Esophagus muscularis mucosa (tissue), 4 donors: Measurements from ENCODE around the gene POU2F2. TPM values are rescaled to one million over a fixed set of nuclear protein-coding genes. Genes with fewer than 3 reads are reported as not detected.

Source experiments
- DNase-seq: peaks from one replicate; pipeline ENCODE4 v3.0.0-alpha.2; 2017; ENCODE audit errors: extremely low spot score
- H3K27ac ChIP-seq, 4 donors: fragments of 200-600 bp; sonication (generic); replicated peaks in 1 of 4; 1 replicate in 3 of 4; 2 replicates in 1 of 4; pipeline ENCODE4 v1.5.1; 2016 to 2019; ENCODE audit warnings: mild to moderate bottlenecking in 1 of 4
- H3K27me3 ChIP-seq, 4 donors: fragments of 200-600 bp; sonication (generic); one replicate each; pipeline versions ENCODE4 v1.5.1 to v1.6.0; 2016 to 2019
- H3K36me3 ChIP-seq, 4 donors: fragments of 200-600 bp; sonication (generic); one replicate each; pipeline ENCODE4 v1.5.1; 2016 to 2019
- H3K4me1 ChIP-seq, 4 donors: fragments of 200-600 bp; sonication (generic); one replicate each; pipeline ENCODE4 v1.5.1; 2016 to 2019
- H3K4me3 ChIP-seq, 4 donors: fragments of 200-600 bp; sonication (generic); 1 replicate in 2 of 4; 2 replicates in 2 of 4; pipeline ENCODE4 v1.5.1; 2016 to 2019; ENCODE audit warnings: mild to moderate bottlenecking in 4 of 4, moderate library complexity in 1 of 4
- H3K9me3 ChIP-seq, 4 donors: fragments of 200-600 bp; sonication (generic); 1 replicate in 3 of 4; 2 replicates in 1 of 4; pipeline ENCODE4 v1.5.1; 2016 to 2019
- CTCF ChIP-seq, 3 experiments: fragments of 200-600 bp in 2 of 3; fragments of 450-650 bp in 1 of 3; sonication (generic) in 2 of 3; IDR thresholded peaks; one replicate each; pipeline ENCODE4 v1.5.1; 2017 to 2019; ENCODE audit warnings: antibody characterized with exemption in 3 of 3, mild to moderate bottlenecking in 2 of 3, moderate library complexity in 1 of 3
- EP300 ChIP-seq: sonication (generic); formaldehyde crosslinking; IDR thresholded peaks from one replicate; pipeline ENCODE4 v1.6.1; 2017; ENCODE audit warnings: antibody characterized with exemption
- POLR2A ChIP-seq: fragments of 450-650 bp; IDR thresholded peaks from one replicate; pipeline ENCODE4 v1.6.1; 2017; ENCODE audit warnings: antibody characterized with exemption, moderate library complexity, mild to moderate bottlenecking, low read depth
- POLR2AphosphoS5 ChIP-seq, 2 donors: sonication (generic); formaldehyde crosslinking; IDR thresholded peaks; one replicate each; pipeline ENCODE4 v1.6.1; 2017; ENCODE audit warnings: antibody characterized with exemption in 2 of 2
- WGBS: methylation state at CpG from one replicate; pipeline ENCODE4 v1.1.5; 2018; 5-methylcytosine and 5-hydroxymethylcytosine counted together
- intact Hi-C: fragments of 100-400 bp; cut with DNase I; formaldehyde crosslinking; loops from one replicate; pipeline ENCODE4 v1.15.1; 2023
- total RNA-seq, 4 donors: library from RNA; depleted of rRNA; stranded (reverse); fragments of >200 nt; gene quantifications; one replicate each; pipeline versions ENCODE4 v1.1.0 to v1.2.1, GENCODE V29; 2016

Gene POU2F2
- total RNA-seq, 4 donors from 2014 or later, result 0.52 to 2.5 (median 1.5) TPM

GRCh38 chr19:42123765-42124164 is 8.5 kb downstream of the POU2F2 start:
- no peak for DNase-seq
- peaks cover 0 to 26% (median 0%) of the 10 kb centered on the region in 4 donors for H3K27me3 ChIP-seq
- H3K9me3 ChIP-seq, result no peaks in the 10 kb centered on the region
- H3K36me3 ChIP-seq, result no peaks in the 10 kb centered on the region
- peaks cover 0 to 12% (median 9%) of the 10 kb centered on the region in 4 donors for H3K4me1 ChIP-seq
- H3K4me3 ChIP-seq, result no peak overlapping the region
- intact Hi-C loops, result no loop called here
- no peak overlapping the region for H3K27ac ChIP-seq
- 80% methylated on average over 1 of the region's 1 CpG for WGBS
- TF ChIP-seq POLR2AphosphoS5 (IDR thresholded peaks at IDR 0.05), result no peak
- TF ChIP-seq POLR2A, result no peak
- TF ChIP-seq EP300, result no peak
- TF ChIP-seq CTCF (IDR thresholded peaks at IDR 0.05), result no peak

GRCh38 chr19:42122691-42123607 is 9.3 kb downstream of the POU2F2 start:
- Histone ChIP-seq H3K27me3 (peaks cover 0 to 25% (median 0%) of the 10 kb centered on the region in 4 donors), H3K4me1 (peaks cover 0 to 12% (median 9%) of the 10 kb centered on the region in 4 donors), H3K27ac (no peak overlapping the region), H3K36me3 (no peaks in the 10 kb centered on the region), H3K4me3 (no peak overlapping the region), H3K9me3 (no peaks in the 10 kb centered on the region)
- no peak for DNase-seq
- 84% methylated on average over 13 of the region's 17 CpGs for WGBS
- TF ChIP-seq CTCF (IDR thresholded peaks at IDR 0.05), result no peak
- no peak for TF ChIP-seq POLR2A
- TF ChIP-seq EP300, result no peak
- no peak for TF ChIP-seq POLR2AphosphoS5 (IDR thresholded peaks at IDR 0.05)
- intact Hi-C loops, result no loop called here

- H3K27ac ChIP-seq, result no peak overlapping the region
- H3K9me3 ChIP-seq, result no peaks in the 10 kb centered on the region
- H3K36me3 ChIP-seq, result no peaks in the 10 kb centered on the region
- peaks cover 0 to 12% (median 9%) of the 10 kb centered on the region in 4 donors for H3K4me1 ChIP-seq
- TF ChIP-seq EP300 (no peak), CTCF (IDR thresholded peaks at IDR 0.05) (no peak), POLR2A (no peak), POLR2AphosphoS5 (IDR thresholded peaks at IDR 0.05) (no peak)
- H3K27me3 ChIP-seq, result peaks cover 0 to 26% (median 0%) of the 10 kb centered on the region in 4 donors
- no peak for DNase-seq
- no peak overlapping the region for H3K4me3 ChIP-seq
- intact Hi-C loops, result no loop called here
- WGBS, result 38% methylated on average over 3 of the region's 8 CpGs
These were observed 10.6 kb downstream of the POU2F2 start for GRCh38 chr19:42121656-42122069.

GRCh38 chr19:42121036-42121621 is 11.1 kb downstream of the POU2F2 start:
- 47% methylated on average over 5 of the region's 5 CpGs for WGBS
- no peak for TF ChIP-seq EP300
- TF ChIP-seq CTCF (IDR thresholded peaks at IDR 0.05), result no peak
- TF ChIP-seq POLR2A, result no peak
- TF ChIP-seq POLR2AphosphoS5 (IDR thresholded peaks at IDR 0.05), result no peak
- H3K4me3 ChIP-seq, result no peak overlapping the region
- peaks cover 0 to 12% (median 9%) of the 10 kb centered on the region in 4 donors for H3K4me1 ChIP-seq
- intact Hi-C loops, result no loop called here
- no peaks in the 10 kb centered on the region for H3K9me3 ChIP-seq
- H3K27me3 ChIP-seq, result peaks cover 0 to 29% (median 0%) of the 10 kb centered on the region in 4 donors
- H3K36me3 ChIP-seq, result no peaks in the 10 kb centered on the region
- no peak for DNase-seq
- no peak overlapping the region for H3K27ac ChIP-seq
